H9 (cell line): ENCODE data around the gene CTU1. TPM values are rescaled to one million over a fixed set of nuclear protein-coding genes. Genes with fewer than 3 reads are reported as not detected.

Experiments used
- DNase-seq: peaks from one replicate; pipeline ENCODE4 v3.0.0-alpha.2; 2017
- H2AFZ ChIP-seq: one replicate; pipeline ENCODE4 v1.6.1; 2013; ENCODE audit warnings: mild to moderate bottlenecking, low read length, control low read depth, moderate library complexity
- H2AK5ac ChIP-seq: 2 replicates; pipeline ENCODE4 v1.6.1; 2013; ENCODE audit warnings: low read length, control low read depth, mixed read lengths; ENCODE audit not compliant: insufficient read length
- H2BK120ac ChIP-seq: one replicate; pipeline ENCODE4 v1.6.1; 2013; ENCODE audit warnings: low read depth, mild to moderate bottlenecking, low read length, control low read depth, inconsistent platforms; ENCODE audit not compliant: poor library complexity, severe bottlenecking
- H2BK12ac ChIP-seq: 2 replicates; pipeline ENCODE4 v1.6.1; 2013; ENCODE audit warnings: low read length, control low read depth, mixed read lengths, low read depth; ENCODE audit not compliant: insufficient read length
- H2BK15ac ChIP-seq: 2 replicates; pipeline ENCODE4 v1.6.1; 2013; ENCODE audit warnings: low read depth, low read length, control low read depth
- H2BK20ac ChIP-seq: one replicate; pipeline ENCODE4 v1.6.1; 2013; ENCODE audit warnings: low read depth, mild to moderate bottlenecking, low read length, control low read depth, inconsistent platforms; ENCODE audit not compliant: poor library complexity, severe bottlenecking
- H2BK5ac ChIP-seq: 2 replicates; pipeline ENCODE4 v1.6.1; 2013; ENCODE audit warnings: low read length, control low read depth, mixed read lengths; ENCODE audit not compliant: insufficient read length
- H3K14ac ChIP-seq: 2 replicates; pipeline ENCODE4 v1.6.1; 2013; ENCODE audit warnings: low read length, control low read depth; ENCODE audit not compliant: insufficient read depth
- H3K18ac ChIP-seq: 2 replicates; pipeline ENCODE4 v1.6.1; 2013; ENCODE audit warnings: low read depth, mild to moderate bottlenecking, mixed read lengths, low read length, control low read depth; ENCODE audit not compliant: insufficient read length
- H3K23ac ChIP-seq: 2 replicates; pipeline ENCODE4 v1.6.1; 2013; ENCODE audit warnings: low read length, control low read depth, mixed read lengths, low read depth; ENCODE audit not compliant: insufficient read length
- H3K23me2 ChIP-seq: 2 replicates; pipeline ENCODE4 v1.6.1; 2013; ENCODE audit warnings: low read depth, mild to moderate bottlenecking, mixed read lengths, low read length, control low read depth; ENCODE audit not compliant: insufficient read length, poor library complexity, severe bottlenecking
- H3K27ac ChIP-seq: 2 replicates; pipeline ENCODE4 v1.5.1; 2013; ENCODE audit warnings: low read length, control low read depth, mixed read lengths, low read depth; ENCODE audit not compliant: insufficient read length
- H3K27me3 ChIP-seq: 2 replicates; pipeline ENCODE4 v1.6.1; 2013; ENCODE audit warnings: low read length, control low read depth, inconsistent platforms; ENCODE audit not compliant: insufficient read depth
- H3K4ac ChIP-seq: 2 replicates; pipeline ENCODE4 v1.6.1; 2013; ENCODE audit warnings: low read depth, mild to moderate bottlenecking, control low read depth, inconsistent platforms, low read length, moderate library complexity
- H3K4me1 ChIP-seq: 2 replicates; pipeline ENCODE4 v1.6.1; 2013; ENCODE audit warnings: low read length, control low read depth, inconsistent platforms; ENCODE audit not compliant: insufficient read depth
- H3K4me2 ChIP-seq: 2 replicates; pipeline ENCODE4 v1.6.1; 2013; ENCODE audit warnings: low read length, control low read depth, mixed read lengths; ENCODE audit not compliant: insufficient read length, insufficient read depth
- H3K56ac ChIP-seq: 2 replicates; pipeline ENCODE4 v1.6.1; 2013; ENCODE audit warnings: low read depth, mild to moderate bottlenecking, mixed read lengths, low read length, control low read depth; ENCODE audit not compliant: insufficient read length
- H3K79me1 ChIP-seq: 2 replicates; pipeline ENCODE4 v1.6.1; 2013; ENCODE audit warnings: low read depth, mild to moderate bottlenecking, moderate library complexity, low read length, control low read depth, inconsistent platforms; ENCODE audit not compliant: insufficient read depth, poor library complexity, severe bottlenecking
- H3K79me2 ChIP-seq: 2 replicates; pipeline ENCODE4 v1.6.1; 2013; ENCODE audit warnings: low read length, control low read depth, inconsistent platforms; ENCODE audit not compliant: insufficient read depth
- H3K9ac ChIP-seq: 2 replicates; pipeline ENCODE4 v1.6.1; 2013; ENCODE audit warnings: low read length, control low read depth, mixed read lengths; ENCODE audit not compliant: insufficient read length; ENCODE audit errors: extremely low read depth
- H3K9me3 ChIP-seq: one replicate; pipeline ENCODE4 v1.6.1; 2013; ENCODE audit warnings: low read depth, low read length, inconsistent platforms; ENCODE audit not compliant: control insufficient read depth
- H3T11ph ChIP-seq: one replicate; pipeline ENCODE4 v1.6.1; 2013; ENCODE audit warnings: mild to moderate bottlenecking, low read length, control low read depth, inconsistent platforms
- H4K20me1 ChIP-seq: one replicate; pipeline ENCODE4 v1.6.1; 2013; ENCODE audit not compliant: control insufficient read depth, insufficient read length, insufficient read depth
- H4K5ac ChIP-seq: 2 replicates; pipeline ENCODE4 v1.6.1; 2013; ENCODE audit warnings: low read depth, mild to moderate bottlenecking, mixed read lengths, low read length, control low read depth; ENCODE audit not compliant: insufficient read length
- H4K8ac ChIP-seq: replicated peaks from 2 replicates; pipeline ENCODE4 v1.6.1; 2013; ENCODE audit warnings: low read length, control low read depth, mixed read lengths, low read depth; ENCODE audit not compliant: insufficient read length
- H4K91ac ChIP-seq: 2 replicates; pipeline ENCODE4 v1.6.1; 2013; ENCODE audit warnings: low read depth, mild to moderate bottlenecking, moderate library complexity, mixed read lengths, low read length, control low read depth; ENCODE audit not compliant: insufficient read length
- H3K27ac Mint-ChIP-seq, 3 experiments: 2 replicates in 2 of 3; 3 replicates in 1 of 3; pipeline ENCODE4 v1.8.0; 2020 to 2021; ENCODE audit warnings: mixed read lengths in 3 of 3, mild to moderate bottlenecking in 1 of 3, moderate library complexity in 1 of 3
- H3K27me3 Mint-ChIP-seq: 2 replicates; pipeline ENCODE4 v1.8.0; 2021; ENCODE audit warnings: low read depth, mild to moderate bottlenecking, moderate library complexity, mixed read lengths
- H3K36me3 Mint-ChIP-seq, 3 experiments: 2 replicates in 2 of 3; 3 replicates in 1 of 3; pipeline ENCODE4 v1.8.0; 2020 to 2021; ENCODE audit warnings: low read depth in 3 of 3, mixed read lengths in 3 of 3; ENCODE audit not compliant: insufficient read depth in 1 of 3
- H3K4me1 Mint-ChIP-seq, 2 experiments: 2 replicates each; pipeline ENCODE4 v1.8.0; 2020; ENCODE audit warnings: mixed read lengths in 2 of 2
- H3K4me3 Mint-ChIP-seq, 2 experiments: 2 replicates in 1 of 2; 3 replicates in 1 of 2; pipeline ENCODE4 v1.8.0; 2020 to 2021; ENCODE audit warnings: mild to moderate bottlenecking in 2 of 2, mixed read lengths in 2 of 2, moderate library complexity in 1 of 2
- H3K9me3 Mint-ChIP-seq, 2 experiments: 2 replicates in 1 of 2; 3 replicates in 1 of 2; pipeline ENCODE4 v1.8.0; 2020; ENCODE audit warnings: mild to moderate bottlenecking in 2 of 2, mixed read lengths in 2 of 2, moderate library complexity in 1 of 2
- CTCF ChIP-seq: fragments of 200-600 bp; sonication (generic); conservative IDR thresholded peaks from 3 replicates; pipeline ENCODE4 v1.8.0; 2021; ENCODE audit warnings: antibody characterized with exemption, mild to moderate bottlenecking
- WGBS: extraction: QIAGEN DNeasy Blood & Tissue Kit; methylation state at CpG from one replicate; pipeline ENCODE4 v1.1.7; 2013; ENCODE audit warnings: missing lambda C conversion rate, low lambda C conversion rate, mixed read lengths; ENCODE audit not compliant: insufficient read length; ENCODE audit errors: extremely low coverage; 5-methylcytosine and 5-hydroxymethylcytosine counted together
- total RNA-seq: library from RNA; stranded (reverse); gene quantifications from 2 replicates; pipeline ENCODE4 v1.2.1, GENCODE V29; 2021

CTU1 gene
- total RNA-seq, 1 experiment from 2014 or later: 8.8 TPM

- peaks cover 22 to 29% of the 10 kb centered on the region in 2 experiments for H3K4me1 Mint-ChIP-seq
- no peak overlapping the region for H3K27ac ChIP-seq
- H2AK5ac ChIP-seq: no peak overlapping the region
- no peak overlapping the region for H4K91ac ChIP-seq
- H2BK15ac ChIP-seq: no peak overlapping the region
- peaks cover 17% of the 10 kb centered on the region for H3K27me3 Mint-ChIP-seq
- peaks cover 2% of the 10 kb centered on the region; the same call in 1 of the 2 replicates for H3K4me1 ChIP-seq
- no peak overlapping the region for H2BK120ac ChIP-seq
- H3K4ac ChIP-seq: no peak overlapping the region
- no peak for TF ChIP-seq CTCF
- H2BK20ac ChIP-seq: no peak overlapping the region
- no peaks in the 10 kb centered on the region; the same call in 1 of the 2 replicates for H3K27me3 ChIP-seq
- H3K36me3 Mint-ChIP-seq: no peaks in the 10 kb centered on the region
- no peak overlapping the region for H3T11ph ChIP-seq
- no peaks in the 10 kb centered on the region for H3K9me3 Mint-ChIP-seq
- no peak overlapping the region for H3K14ac ChIP-seq
- H3K9me3 ChIP-seq: no peaks in the 10 kb centered on the region
- no peak overlapping the region for H3K27ac Mint-ChIP-seq
- no peak overlapping the region for H3K18ac ChIP-seq
- H3K56ac ChIP-seq: no peak overlapping the region
- H3K79me2 ChIP-seq: no peaks in the 10 kb centered on the region
- H3K4me3 Mint-ChIP-seq: no peak overlapping the region
- no peaks in the 10 kb centered on the region for H3K79me1 ChIP-seq
- no peak overlapping the region for H2AFZ ChIP-seq
- no peak overlapping the region for H2BK12ac ChIP-seq
- no peaks in the 10 kb centered on the region for H4K20me1 ChIP-seq
- H3K23me2 ChIP-seq: no peaks in the 10 kb centered on the region
- no peak for DNase-seq
- WGBS: no CpG with 5 or more reads among the region's 7 CpGs
- no peak overlapping the region for H3K23ac ChIP-seq
- no peak overlapping the region for H3K9ac ChIP-seq
- no peak overlapping the region for H3K4me2 ChIP-seq
- H2BK5ac ChIP-seq: no peak overlapping the region
- H4K8ac ChIP-seq: no peak overlapping the region
- H4K5ac ChIP-seq: no peak overlapping the region
Observed at GRCh38 chr19:51084505-51084904, 23.7 kb downstream of the CTU1 start.
